Neural crest cell (in vitro differentiated cells): ENCODE data around the gene NPLOC4. TPM values are rescaled to one million over a fixed set of nuclear protein-coding genes. Genes with fewer than 3 reads are reported as not detected.

Experiments used
- DNase-seq: peaks from one replicate; pipeline ENCODE4 v3.0.0; 2021; ENCODE audit warnings: low read depth, mixed read lengths, low spot score
- H3K27ac Mint-ChIP-seq: one replicate; pipeline ENCODE4 v1.8.0; 2021; ENCODE audit warnings: mild to moderate bottlenecking, mixed read lengths; ENCODE audit not compliant: unreplicated experiment
- H3K27me3 Mint-ChIP-seq: 2 replicates; pipeline ENCODE4 v1.8.0; 2021; ENCODE audit warnings: low read depth, mild to moderate bottlenecking, mixed read lengths
- H3K36me3 Mint-ChIP-seq: 2 replicates; pipeline ENCODE4 v1.8.0; 2021; ENCODE audit warnings: low read depth, mild to moderate bottlenecking, mixed read lengths
- H3K4me1 Mint-ChIP-seq: 2 replicates; pipeline ENCODE4 v1.8.0; 2021; ENCODE audit warnings: mixed read lengths
- H3K4me3 Mint-ChIP-seq: one replicate; pipeline ENCODE4 v1.8.0; 2021; ENCODE audit warnings: mild to moderate bottlenecking, mixed read lengths
- H3K9me3 Mint-ChIP-seq: 2 replicates; pipeline ENCODE4 v1.8.0; 2021; ENCODE audit warnings: mixed read lengths
- CTCF ChIP-seq: fragments of 200-600 bp; sonication (generic); conservative IDR thresholded peaks from 2 replicates; pipeline ENCODE4 v1.5.0; 2021; ENCODE audit warnings: antibody characterized with exemption, mild to moderate bottlenecking
- total RNA-seq: library from RNA; stranded (reverse); gene quantifications from 2 replicates; pipeline ENCODE4 v1.2.1, GENCODE V29; 2021

The NPLOC4 gene
- total RNA-seq, 1 donor from 2014 or later = 97.7 TPM

- Mint-ChIP-seq H3K27ac (no peak overlapping the region), H3K9me3 (no peaks in the 10 kb centered on the region)
Observed at GRCh38 chr17:81546906-81547613, 89.9 kb downstream of the NPLOC4 start.

GRCh38 chr17:81545160-81545949 lies 91.6 kb downstream of the NPLOC4 start:
- Mint-ChIP-seq H3K27ac (no peak overlapping the region), H3K27me3 (no peaks in the 10 kb centered on the region)
- DNase-seq = no peak

More at GRCh38 chr17:81546906-81547613, 89.9 kb downstream of the NPLOC4 start:
- Mint-ChIP-seq H3K36me3 (peaks cover 4% of the 10 kb centered on the region), H3K4me3 (no peak overlapping the region), H3K4me1 (peaks cover 14% of the 10 kb centered on the region), H3K27me3 (peaks cover 3% of the 10 kb centered on the region)
- DNase-seq = no peak
- no peak for TF ChIP-seq CTCF

GRCh38 chr17:81544281-81544974 lies 92.5 kb downstream of the NPLOC4 start:
- Mint-ChIP-seq H3K4me3 (peak overlapping the region; percentile 19), H3K27me3 (no peaks in the 10 kb centered on the region), H3K4me1 (peaks cover 2% of the 10 kb centered on the region), H3K9me3 (no peaks in the 10 kb centered on the region), H3K36me3 (peaks cover 1% of the 10 kb centered on the region), H3K27ac (no peak overlapping the region)
- no peak for TF ChIP-seq CTCF
- DNase-seq = no peak

More at GRCh38 chr17:81545160-81545949, 91.6 kb downstream of the NPLOC4 start:
- no peak for TF ChIP-seq CTCF
- peaks cover 4% of the 10 kb centered on the region for H3K36me3 Mint-ChIP-seq
- no peak overlapping the region for H3K4me3 Mint-ChIP-seq
- peaks cover 7% of the 10 kb centered on the region for H3K4me1 Mint-ChIP-seq
- no peaks in the 10 kb centered on the region for H3K9me3 Mint-ChIP-seq

- no peaks in the 10 kb centered on the region for H3K27me3 Mint-ChIP-seq
- no peak for TF ChIP-seq CTCF
- no peak overlapping the region for H3K4me3 Mint-ChIP-seq
- no peak for DNase-seq
- H3K27ac Mint-ChIP-seq = no peak overlapping the region
- no peaks in the 10 kb centered on the region for H3K4me1 Mint-ChIP-seq
- no peaks in the 10 kb centered on the region for H3K36me3 Mint-ChIP-seq
- H3K9me3 Mint-ChIP-seq = no peaks in the 10 kb centered on the region
Observed at GRCh38 chr17:81543756-81544155, 93.2 kb downstream of the NPLOC4 start.

GRCh38 chr17:81543339-81543675 lies 93.6 kb downstream of the NPLOC4 start:
- no peak for DNase-seq
- peaks cover 3% of the 10 kb centered on the region for H3K27me3 Mint-ChIP-seq
- no peak overlapping the region for H3K27ac Mint-ChIP-seq
- no peaks in the 10 kb centered on the region for H3K9me3 Mint-ChIP-seq
- no peak overlapping the region for H3K4me3 Mint-ChIP-seq
- TF ChIP-seq CTCF = no peak
- H3K36me3 Mint-ChIP-seq = no peaks in the 10 kb centered on the region
- no peaks in the 10 kb centered on the region for H3K4me1 Mint-ChIP-seq
